Heart left ventricle (tissue), 16 donors: ENCODE measurements around the gene NAPA. TPM values are rescaled to one million over a fixed set of nuclear protein-coding genes. Genes with fewer than 3 reads are reported as not detected.

Source experiments
- ATAC-seq, 4 donors: fragments of 200-7000 bp; cut with Tn5 transposase; one replicate each; pipeline ENCODE4 v1.9.1; 2020 to 2022; ENCODE audit warnings: moderate library complexity in 4 of 4, mild to moderate bottlenecking in 3 of 4, moderate number of reproducible peaks in 1 of 4
- DNase-seq, 5 donors: peaks; one replicate each; pipeline ENCODE4 v3.0.0-alpha.2; 2020
- H3K27ac ChIP-seq, 12 donors: fragments of 200-600 bp; sonication (generic) in 4 of 12; one replicate each; pipeline versions ENCODE4 v1.5.0 to v1.8.0; 2016 to 2022; ENCODE audit warnings: mild to moderate bottlenecking in 2 of 12
- H3K27me3 ChIP-seq, 9 donors: fragments of 200-600 bp; sonication (generic) in 2 of 9; one replicate each; pipeline versions ENCODE4 v1.5.1 to v1.8.0; 2016 to 2022; ENCODE audit warnings: mild to moderate bottlenecking in 3 of 9
- H3K36me3 ChIP-seq, 9 donors: fragments of 200-600 bp; sonication (generic) in 2 of 9; one replicate each; pipeline versions ENCODE4 v1.5.0 to v1.8.0; 2018 to 2022; ENCODE audit warnings: mild to moderate bottlenecking in 2 of 9
- H3K4me1 ChIP-seq, 12 donors: fragments of 200-600 bp; sonication (generic) in 4 of 12; one replicate each; pipeline versions ENCODE4 v1.5.0 to v1.8.0; 2016 to 2022; ENCODE audit warnings: mild to moderate bottlenecking in 3 of 12
- H3K4me3 ChIP-seq, 12 donors: fragments of 200-600 bp; sonication (generic) in 4 of 12; one replicate each; pipeline versions ENCODE4 v1.5.0 to v1.8.0; 2017 to 2022; ENCODE audit warnings: mild to moderate bottlenecking in 9 of 12, moderate library complexity in 4 of 12
- H3K9me3 ChIP-seq, 12 donors: fragments of 200-600 bp; sonication (generic) in 4 of 12; one replicate each; pipeline versions ENCODE4 v1.5.0 to v1.8.0; 2016 to 2022; ENCODE audit warnings: mild to moderate bottlenecking in 1 of 12
- CTCF ChIP-seq, 12 donors: fragments of 200-600 bp; sonication (generic) in 4 of 12; IDR thresholded peaks; one replicate each; pipeline versions ENCODE4 v1.5.0 to v1.8.0; 2018 to 2022; ENCODE audit warnings: antibody characterized with exemption in 12 of 12, mild to moderate bottlenecking in 5 of 12
- POLR2A ChIP-seq, 2 donors: fragments of 450-650 bp; IDR thresholded peaks; one replicate each; pipeline ENCODE4 v1.6.1; 2017; ENCODE audit warnings: antibody characterized with exemption in 2 of 2, mild to moderate bottlenecking in 2 of 2, moderate library complexity in 2 of 2
- WGBS, 4 donors: extraction: QIAGEN DNeasy Blood & Tissue Kit in 2 of 4; methylation state at CpG; one replicate each; pipeline versions ENCODE4 v1.1.5 to v1.1.7; 2013 to 2018; 5-methylcytosine and 5-hydroxymethylcytosine counted together
- intact Hi-C, 10 donors: fragments of 100-400 bp; cut with DNase I; formaldehyde crosslinking; loops; one replicate each; pipeline versions ENCODE4 v1.11.1 to v1.14.2; 2022
- polyA plus RNA-seq, 2 donors: library from polyadenylated mRNA; stranded (reverse); fragments of 200-250 nt; gene quantifications; one replicate each; pipeline ENCODE4 v1.2.3, GENCODE V29; 2013
- total RNA-seq, 9 donors: library from RNA; depleted of rRNA in 2 of 9; stranded (reverse); fragments of >200 nt in 2 of 9; fragmentation: NEBNext Ultra II Directional in 3 of 9; extraction: Animal tissue kit (Norgen Biotek cat#: 25700) in 3 of 9; gene quantifications; one replicate each; pipeline versions ENCODE4 v1.1.0 to v1.2.4, GENCODE V29; 2016 to 2023
- donor health status: ischemic (EF 13 %, LVEDD 7.1; RV severe dilation, severe dysfunction).
- donor health status: healthy with polysubstance abuse.
- donor health status: DM: no; HTN: yes; CAD: no.
- donor health status: DM: no; HTN: no; CAD: no.
- donor health status: ischemic (EF 25% LVEDD 6.9; RV normal size, moderate dysfunction).
- donor health status: ischemic (EF 25% LVEDD 5.7; RV mildly dilated, moderate dysfunction).
- donor health status: healthy.
- donor health status: DM: yes; HTN: yes; CAD: no.
- donor health status: ischemic (EF 35%, LVEDD 5.7; RV mildly dilated, moderate dysfunction).
- donor health status: nonischemic (EF 11% LVEDD 7.7; RV severe dilation, severe dysfunction).
- donor health status: DM: yes; HTN: yes; CAD: no.
- donor health status: PGD.
- donor health status: ischemic (EF 29% LVEDD 5.4; RV normal size, mild dysfunction).
- donor health status: nonischemic (EF 23%, LVEDD 6.1; RV moderate dilation, normal function).

Gene NAPA
- total and polyA plus RNA-seq, 11 donors = 113 to 238 (median 122) TPM

GRCh38 chr19:47476438-47476972 is 38.4 kb downstream of the NAPA start:
- no peaks in the 10 kb centered on the region for H3K9me3 ChIP-seq
- H3K4me3 ChIP-seq = no peak overlapping the region
- DNase-seq = no peak
- ATAC-seq = no peak
- H3K36me3 ChIP-seq = no peaks in the 10 kb centered on the region
- H3K27me3 ChIP-seq = peaks cover 0 to 23% (median 17%) of the 10 kb centered on the region in 9 donors
- no peak for TF ChIP-seq POLR2A (IDR thresholded peaks at IDR 0.05)
- no peak for TF ChIP-seq CTCF (IDR thresholded peaks at IDR 0.05)
- intact Hi-C loops = no loop called here
- peaks cover 0 to 15% (median 0%) of the 10 kb centered on the region in 12 donors for H3K4me1 ChIP-seq
- 85 to 90% (median 88%) methylated on average over 11 to 17 of the region's 17 CpGs for WGBS, 4 donors
- no peak overlapping the region for H3K27ac ChIP-seq

GRCh38 chr19:47475465-47475864 is 39.4 kb downstream of the NAPA start:
- ATAC-seq (no peak), DNase-seq (peak in 1 of 5 donors; percentile 14)
- no peak for TF ChIP-seq POLR2A (IDR thresholded peaks at IDR 0.05)
- TF ChIP-seq CTCF (IDR thresholded peaks at IDR 0.05) = no peak
- Histone ChIP-seq H3K4me3 (no peak overlapping the region), H3K36me3 (no peaks in the 10 kb centered on the region), H3K9me3 (no peaks in the 10 kb centered on the region), H3K27me3 (peaks cover 0 to 31% (median 22%) of the 10 kb centered on the region in 9 donors), H3K4me1 (peaks cover 0 to 18% (median 0%) of the 10 kb centered on the region in 12 donors), H3K27ac (no peak overlapping the region)
- WGBS, 4 donors = 79 to 82% (median 80%) methylated on average over 9 of the region's 9 CpGs
- intact Hi-C loops = no loop called here

GRCh38 chr19:47473336-47473735 is 41.5 kb downstream of the NAPA start:
- intact Hi-C loops = no loop called here
- no peaks in the 10 kb centered on the region for H3K36me3 ChIP-seq
- 69 to 75% (median 72%) methylated on average over 10 of the region's 10 CpGs for WGBS, 4 donors
- no peaks in the 10 kb centered on the region for H3K9me3 ChIP-seq
- TF ChIP-seq CTCF (IDR thresholded peaks at IDR 0.05) (no peak), POLR2A (IDR thresholded peaks at IDR 0.05) (no peak)
- H3K4me1 ChIP-seq = peaks cover 0 to 14% (median 0%) of the 10 kb centered on the region in 12 donors
- no peak overlapping the region for H3K27ac ChIP-seq
- DNase-seq (peak in 1 of 5 donors; percentile 42), ATAC-seq (no peak)
- peaks cover 0 to 37% (median 29%) of the 10 kb centered on the region in 9 donors for H3K27me3 ChIP-seq
- no peak overlapping the region for H3K4me3 ChIP-seq

- no peak for TF ChIP-seq POLR2A (IDR thresholded peaks at IDR 0.05)
- TF ChIP-seq CTCF (IDR thresholded peaks at IDR 0.05) = no peak
- H3K4me3 ChIP-seq = peak within 1 kb of the TSS in 5 of 12 donors; percentile 3 to 36 (median 24)
- DNase-seq (peak; percentile 75 to 83 (median 77)), ATAC-seq (peak; percentile 38 to 77 (median 68))
- H3K27ac ChIP-seq = peak within 1 kb of the TSS in 1 of 12 donors; percentile 79
- peaks cover 0 to 41% (median 29%) of the 10 kb centered on the region in 9 donors for H3K27me3 ChIP-seq
- H3K36me3 ChIP-seq = no peaks in the 10 kb centered on the region
- no peaks in the 10 kb centered on the region for H3K9me3 ChIP-seq
- intact Hi-C loops = no loop called here
- WGBS, 4 donors = 4 to 7% (median 4%) methylated on average over 17 to 29 of the region's 29 CpGs
- H3K4me1 ChIP-seq = peaks cover 0 to 14% (median 0%) of the 10 kb centered on the region in 12 donors
Measured at GRCh38 chr19:47471733-47472457, 43.0 kb downstream of the NAPA start, which contains the start of gene SLC8A2. TSS of gene SLC8A2 (minus strand) at chr19:47471893. CDS start at chr19:47466403, 5,490 bp downstream.
